ENCODE results near the gene NSUN4. TPM values are rescaled to one million over a fixed set of nuclear protein-coding genes. Genes with fewer than 3 reads are reported as not detected.

Gene NSUN4
- total RNA-seq, 4 donors from 2014 or later = 1.0 to 42.4 (median 23.2) TPM

- no peaks in the 10 kb centered on the region for H3K4me1 ChIP-seq
Measured at GRCh38 chr1:46380508-46380907, 39.9 kb downstream of the NSUN4 start.

DNA sequence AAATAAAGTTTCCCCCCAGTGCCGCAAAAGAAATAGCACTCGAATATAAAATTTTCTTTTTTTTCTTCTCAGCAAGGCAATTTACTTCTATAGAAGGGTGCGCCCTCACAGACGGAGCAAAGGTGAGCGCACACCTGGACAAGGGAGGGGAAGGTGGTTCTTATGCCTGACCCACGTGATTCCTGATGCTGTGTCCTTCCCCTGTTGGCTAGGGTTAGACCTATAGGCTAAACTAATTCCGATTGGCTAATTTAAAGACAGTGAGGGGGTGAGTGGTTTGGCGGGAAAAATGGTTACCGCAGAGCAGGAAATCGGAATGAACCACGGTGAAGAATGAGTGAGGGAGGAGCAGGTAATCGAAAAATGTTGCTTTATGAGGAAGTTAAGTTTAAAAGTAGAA lies 52.9 kb downstream of the NSUN4 start:
- H3K9me3 ChIP-seq = no peaks in the 10 kb centered on the region
- no peak for TF ChIP-seq POLR2A (IDR thresholded peaks at IDR 0.05)
- TF ChIP-seq, protein P1, sequence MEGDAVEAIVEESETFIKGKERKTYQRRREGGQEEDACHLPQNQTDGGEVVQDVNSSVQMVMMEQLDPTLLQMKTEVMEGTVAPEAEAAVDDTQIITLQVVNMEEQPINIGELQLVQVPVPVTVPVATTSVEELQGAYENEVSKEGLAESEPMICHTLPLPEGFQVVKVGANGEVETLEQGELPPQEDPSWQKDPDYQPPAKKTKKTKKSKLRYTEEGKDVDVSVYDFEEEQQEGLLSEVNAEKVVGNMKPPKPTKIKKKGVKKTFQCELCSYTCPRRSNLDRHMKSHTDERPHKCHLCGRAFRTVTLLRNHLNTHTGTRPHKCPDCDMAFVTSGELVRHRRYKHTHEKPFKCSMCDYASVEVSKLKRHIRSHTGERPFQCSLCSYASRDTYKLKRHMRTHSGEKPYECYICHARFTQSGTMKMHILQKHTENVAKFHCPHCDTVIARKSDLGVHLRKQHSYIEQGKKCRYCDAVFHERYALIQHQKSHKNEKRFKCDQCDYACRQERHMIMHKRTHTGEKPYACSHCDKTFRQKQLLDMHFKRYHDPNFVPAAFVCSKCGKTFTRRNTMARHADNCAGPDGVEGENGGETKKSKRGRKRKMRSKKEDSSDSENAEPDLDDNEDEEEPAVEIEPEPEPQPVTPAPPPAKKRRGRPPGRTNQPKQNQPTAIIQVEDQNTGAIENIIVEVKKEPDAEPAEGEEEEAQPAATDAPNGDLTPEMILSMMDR (IDR thresholded peaks at IDR 0.05) = no peak
- no peaks in the 10 kb centered on the region for H3K4me1 ChIP-seq
- H3K27me3 ChIP-seq = no peaks in the 10 kb centered on the region
- intact Hi-C loops (cut with DNase I; ENCODE audit: low total_unique reads) = no loop called here
- H3K27ac ChIP-seq = no peak overlapping the region
- DNase-seq = no peak
- no peaks in the 10 kb centered on the region for H3K36me3 ChIP-seq
- no peak overlapping the region for H3K4me3 ChIP-seq

More at GRCh38 chr1:46380508-46380907, 39.9 kb downstream of the NSUN4 start:
- Histone ChIP-seq H3K27me3 (no peaks in the 10 kb centered on the region), H3K9me3 (no peaks in the 10 kb centered on the region), H3K36me3 (no peaks in the 10 kb centered on the region), H3K4me3 (no peak overlapping the region), H3K27ac (no peak overlapping the region)
- no peak for DNase-seq
- intact Hi-C loops (cut with DNase I; ENCODE audit: low total_unique reads) = no loop called here
- TF ChIP-seq, protein P1 (IDR thresholded peaks at IDR 0.05) = no peak
- TF ChIP-seq POLR2A (IDR thresholded peaks at IDR 0.05) = no peak

DNA sequence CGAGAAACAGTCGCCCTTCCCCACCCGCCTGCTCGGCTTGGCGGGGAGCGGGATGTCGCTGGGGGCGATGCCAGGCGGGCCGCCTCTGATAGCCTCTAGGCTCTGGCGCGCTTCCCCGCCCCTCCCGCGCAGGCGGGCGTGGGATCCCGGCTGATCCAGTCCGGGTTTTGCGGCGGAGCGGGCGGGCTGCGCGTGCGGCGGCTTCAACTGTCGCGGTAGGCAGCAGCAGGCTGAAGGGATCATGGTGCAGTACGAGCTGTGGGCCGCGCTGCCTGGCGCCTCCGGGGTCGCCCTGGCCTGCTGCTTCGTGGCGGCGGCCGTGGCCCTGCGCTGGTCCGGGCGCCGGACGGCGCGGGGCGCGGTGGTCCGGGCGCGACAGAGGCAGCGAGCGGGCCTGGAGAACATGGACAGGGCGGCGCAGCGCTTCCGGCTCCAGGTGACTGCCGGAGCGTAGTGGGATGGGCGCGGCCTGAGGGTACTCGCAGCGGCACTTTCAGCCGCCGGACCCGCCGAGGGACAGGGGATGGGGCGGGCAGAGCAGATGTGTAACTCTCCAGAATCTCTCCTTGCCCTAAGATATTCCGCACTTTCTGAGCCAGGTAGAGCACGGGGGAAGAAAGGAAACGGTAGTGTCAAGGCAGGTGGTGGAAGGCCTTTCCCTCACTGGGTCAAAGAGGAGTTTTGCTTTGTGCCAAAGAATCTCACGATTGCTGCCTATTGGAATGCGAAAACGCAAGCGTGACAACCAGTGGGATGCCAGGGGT lies 53.7 kb downstream of the NSUN4 start, which contains the start of gene FAAH:
Gene FAAH (plus strand): TSS at position 210 of the 764 bp plus-strand sequence. CDS start 32 bp downstream, at position 242.
- H3K4me1 ChIP-seq = no peaks in the 10 kb centered on the region
- peak in 1 of 2 donors; percentile 42 for TF ChIP-seq POLR2A (IDR thresholded peaks at IDR 0.05)
- TF ChIP-seq, protein P1 (IDR thresholded peaks at IDR 0.05) = peak in 1 of 4 experiments; percentile 14
- no peak within 1 kb of the TSS for H3K27ac ChIP-seq
- H3K36me3 ChIP-seq = no peaks in the 10 kb centered on the region
- peak within 1 kb of the TSS; percentile 20 to 47 for H3K4me3 ChIP-seq
- peak; percentile 47 to 59 for DNase-seq
- no peaks in the 10 kb centered on the region for H3K27me3 ChIP-seq
- intact Hi-C loops (cut with DNase I; ENCODE audit: low total_unique reads) = no loop called here
- no peaks in the 10 kb centered on the region for H3K9me3 ChIP-seq

DNA sequence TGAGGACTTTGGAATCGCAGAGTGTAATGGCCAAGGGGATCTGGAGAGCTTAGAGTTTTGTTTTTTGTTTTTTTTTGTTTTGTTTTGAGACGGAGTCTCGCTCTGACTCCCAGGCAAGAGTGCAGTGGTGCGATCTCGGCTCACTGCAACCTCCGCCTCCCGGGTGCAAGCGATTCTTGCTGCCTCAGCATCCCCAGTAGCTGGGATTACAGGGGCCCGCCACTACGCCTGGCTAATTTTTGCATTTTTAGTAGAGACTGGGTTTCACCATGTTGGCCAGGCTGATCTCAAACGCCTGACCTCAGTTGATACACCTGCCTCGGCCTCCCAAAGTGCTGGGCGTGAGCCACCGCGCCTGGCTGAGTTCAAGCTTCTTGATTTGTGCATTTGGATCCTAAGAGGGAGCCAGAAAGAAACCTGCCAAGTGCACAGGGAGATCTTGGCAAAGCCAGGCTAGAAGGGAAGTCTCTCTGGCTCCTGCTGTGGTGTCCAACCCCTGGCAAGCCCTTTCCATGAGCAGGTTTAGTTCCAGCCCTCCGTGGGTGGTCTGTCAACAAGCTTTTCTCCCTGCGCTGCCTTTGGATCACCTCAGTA lies 54.4 kb downstream of the NSUN4 start:
- intact Hi-C loops (cut with DNase I; ENCODE audit: low total_unique reads) = no loop called here
- Histone ChIP-seq H3K27me3 (no peaks in the 10 kb centered on the region), H3K4me3 (peak overlapping the region; percentile 20 to 47), H3K36me3 (no peaks in the 10 kb centered on the region), H3K27ac (no peak overlapping the region), H3K4me1 (no peaks in the 10 kb centered on the region), H3K9me3 (no peaks in the 10 kb centered on the region)
- TF ChIP-seq, protein P1 (IDR thresholded peaks at IDR 0.05) = no peak
- TF ChIP-seq POLR2A (IDR thresholded peaks at IDR 0.05) = no peak
- peak in 1 of 2 donors; percentile 25 for DNase-seq
